Keratinocyte (primary cell): ENCODE results near the gene SERP2. TPM values are rescaled to one million over a fixed set of nuclear protein-coding genes. Genes with fewer than 3 reads are reported as not detected.

Experiments used
- DNase-seq: peaks from one replicate; pipeline ENCODE4 v3.0.0-alpha.2; 2011; ENCODE audit warnings: low read depth, missing footprints, low spot score
- FAIRE-seq: peaks from 2 replicates; lab custom pipeline; 2011; peaks lifted over from hg19 to GRCh38; lab: Jason Lieb, UNC
- H2AFZ ChIP-seq: 2 replicates; pipeline ENCODE4 v1.6.0; 2012; ENCODE audit warnings: low read length, control low read depth, inconsistent platforms; ENCODE audit not compliant: control insufficient read depth
- H3K27ac ChIP-seq: 2 replicates; pipeline ENCODE4 v1.5.1; 2011; ENCODE audit warnings: low read length; ENCODE audit not compliant: control insufficient read depth, insufficient read depth
- H3K27me3 ChIP-seq: 3 replicates; pipeline ENCODE4 v1.6.0; 2011; ENCODE audit warnings: low read length; ENCODE audit not compliant: control insufficient read depth, insufficient read depth; ENCODE audit errors: extremely low read depth
- H3K36me3 ChIP-seq, 2 experiments: 2 replicates in 1 of 2; 3 replicates in 1 of 2; pipeline ENCODE4 v1.5.1; 2011; ENCODE audit warnings: low read length in 2 of 2, mild to moderate bottlenecking in 1 of 2; ENCODE audit not compliant: control insufficient read depth in 2 of 2, insufficient read depth in 2 of 2; ENCODE audit errors: extremely low read depth in 1 of 2
- H3K4me1 ChIP-seq: 3 replicates; pipeline ENCODE4 v1.5.1; 2011; ENCODE audit warnings: low read length; ENCODE audit not compliant: control insufficient read depth, insufficient read depth; ENCODE audit errors: extremely low read depth
- H3K4me2 ChIP-seq: 3 replicates; pipeline ENCODE4 v1.6.0; 2011; ENCODE audit warnings: low read depth, low read length; ENCODE audit not compliant: control insufficient read depth, insufficient read depth; ENCODE audit errors: extremely low read depth
- H3K4me3 ChIP-seq, 3 experiments: fragments of 200-600 bp in 1 of 3; sonication (generic) in 1 of 3; 2 replicates in 2 of 3; 3 replicates in 1 of 3; pipeline ENCODE4 v1.5.1; 2011 to 2016; ENCODE audit warnings: low read length in 3 of 3, mild to moderate bottlenecking in 3 of 3, control low read depth in 2 of 3, inconsistent platforms in 1 of 3, low read depth in 1 of 3, mixed read lengths in 1 of 3, mixed run types in 1 of 3, moderate library complexity in 1 of 3; ENCODE audit not compliant: control insufficient read depth in 2 of 3, insufficient read depth in 2 of 3; ENCODE audit errors: extremely low read depth in 1 of 3
- H3K79me2 ChIP-seq: 2 replicates; pipeline ENCODE4 v1.6.0; 2012; ENCODE audit warnings: low read length; ENCODE audit not compliant: control insufficient read depth, insufficient read depth
- H3K9ac ChIP-seq: 3 replicates; pipeline ENCODE4 v1.6.0; 2011; ENCODE audit warnings: low read length; ENCODE audit not compliant: control insufficient read depth, insufficient read depth; ENCODE audit errors: extremely low read depth
- H3K9me1 ChIP-seq: 3 replicates; pipeline ENCODE4 v1.6.0; 2011; ENCODE audit warnings: low read length; ENCODE audit not compliant: control insufficient read depth, insufficient read depth; ENCODE audit errors: extremely low read depth
- H3K9me3 ChIP-seq: 2 replicates; pipeline ENCODE4 v1.5.1; 2012; ENCODE audit warnings: low read depth, low read length; ENCODE audit not compliant: control insufficient read depth
- H4K20me1 ChIP-seq: 3 replicates; pipeline ENCODE4 v1.6.0; 2011; ENCODE audit warnings: low read length; ENCODE audit not compliant: control insufficient read depth, insufficient read depth; ENCODE audit errors: extremely low read depth
- EZH2 ChIP-seq: IDR thresholded peaks from one replicate; pipeline ENCODE4 v1.6.1; 2012; ENCODE audit warnings: inconsistent platforms, mild to moderate bottlenecking, low read length, moderate library complexity
- dilution Hi-C: fragments of 300-500 bp; cut with MboI; formaldehyde crosslinking; loops from one replicate; pipeline ENCODE4 v1.7.0; 2020; ENCODE audit warnings: low sequenced_read_pairs; ENCODE audit not compliant: extremely low pct_ligation_motif_present
- polyA plus RNA-seq, 5 experiments: library from polyadenylated mRNA; depleted of rRNA in 3 of 5; stranded (reverse) in 3 of 5; stranded (forward) in 1 of 5; unstranded in 1 of 5; fragments of >200 nt; gene quantifications; 1 replicate in 1 of 5; 2 replicates in 3 of 5; 3 replicates in 1 of 5; pipeline versions ENCODE4 v1.2.1 to v1.2.3, GENCODE V29; 2011 to 2012; ENCODE audit warnings: missing spikeins in 2 of 5, low read depth in 1 of 5, low replicate concordance in 1 of 5
- TF ChIP-seq, protein P1 (sequence below), 3 experiments: IDR thresholded peaks in 1 of 3; conservative IDR thresholded peaks in 1 of 3; optimal IDR thresholded peaks in 1 of 3; 2 replicates in 2 of 3; 3 replicates in 1 of 3; pipeline versions ENCODE3 to v1.5.1; 2011; ENCODE audit warnings: low read length in 3 of 3, mild to moderate bottlenecking in 3 of 3, moderate library complexity in 2 of 3, control low read depth in 1 of 3, inconsistent platforms in 1 of 3; ENCODE audit not compliant: insufficient read depth in 2 of 3; ENCODE audit errors: extremely low read depth in 1 of 3

The SERP2 gene
- polyA plus RNA-seq, 1 donor (not counting 4 experiments of a cell fraction or from before 2014, with no cell fraction given): 0.45 TPM

DNA sequence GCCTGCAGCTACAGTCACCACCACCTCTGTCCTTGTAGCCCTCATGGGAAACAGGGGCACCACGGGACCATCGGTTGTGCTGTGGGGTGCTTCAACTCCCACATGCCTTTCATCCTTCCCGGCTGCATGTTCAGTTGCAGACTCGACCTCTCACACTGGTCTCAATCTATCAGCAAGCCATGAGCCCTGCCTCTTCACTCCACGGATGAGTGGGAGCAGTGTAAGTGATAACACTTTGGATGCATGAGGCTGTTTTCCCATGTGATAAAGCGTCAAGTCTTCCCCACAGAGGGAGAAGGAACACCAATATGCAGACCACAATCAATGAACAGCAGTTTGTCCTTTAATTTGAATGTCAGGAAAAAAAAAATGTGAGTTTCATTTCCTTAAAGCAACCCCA, 12.2 kb downstream of the SERP2 start:
- Histone ChIP-seq H3K4me1 (peaks cover 1% of the 10 kb centered on the region), H3K79me2 (no peaks in the 10 kb centered on the region), H3K4me2 (no peak overlapping the region), H2AFZ (no peak overlapping the region), H3K27me3 (no peaks in the 10 kb centered on the region), H3K36me3 (no peaks in the 10 kb centered on the region), H3K4me3 (no peak overlapping the region), H3K9ac (no peak overlapping the region), H3K27ac (no peak overlapping the region), H3K9me3 (no peaks in the 10 kb centered on the region), H3K9me1 (no peaks in the 10 kb centered on the region), H4K20me1 (no peaks in the 10 kb centered on the region)
- DNase-seq (no peak), FAIRE-seq (no peak)
- TF ChIP-seq, protein P1, sequence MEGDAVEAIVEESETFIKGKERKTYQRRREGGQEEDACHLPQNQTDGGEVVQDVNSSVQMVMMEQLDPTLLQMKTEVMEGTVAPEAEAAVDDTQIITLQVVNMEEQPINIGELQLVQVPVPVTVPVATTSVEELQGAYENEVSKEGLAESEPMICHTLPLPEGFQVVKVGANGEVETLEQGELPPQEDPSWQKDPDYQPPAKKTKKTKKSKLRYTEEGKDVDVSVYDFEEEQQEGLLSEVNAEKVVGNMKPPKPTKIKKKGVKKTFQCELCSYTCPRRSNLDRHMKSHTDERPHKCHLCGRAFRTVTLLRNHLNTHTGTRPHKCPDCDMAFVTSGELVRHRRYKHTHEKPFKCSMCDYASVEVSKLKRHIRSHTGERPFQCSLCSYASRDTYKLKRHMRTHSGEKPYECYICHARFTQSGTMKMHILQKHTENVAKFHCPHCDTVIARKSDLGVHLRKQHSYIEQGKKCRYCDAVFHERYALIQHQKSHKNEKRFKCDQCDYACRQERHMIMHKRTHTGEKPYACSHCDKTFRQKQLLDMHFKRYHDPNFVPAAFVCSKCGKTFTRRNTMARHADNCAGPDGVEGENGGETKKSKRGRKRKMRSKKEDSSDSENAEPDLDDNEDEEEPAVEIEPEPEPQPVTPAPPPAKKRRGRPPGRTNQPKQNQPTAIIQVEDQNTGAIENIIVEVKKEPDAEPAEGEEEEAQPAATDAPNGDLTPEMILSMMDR (optimal IDR thresholded peaks at IDR 0.05 in 1 of 3, IDR thresholded peaks at IDR 0.05 in 1 of 3, conservative IDR thresholded peaks at IDR 0.05 in 1 of 3; ENCODE audit: extremely low read depth in 1 of 3, insufficient read depth in 2 of 3, low read length in 3 of 3): no peak
- TF ChIP-seq EZH2: no peak
- dilution Hi-C loops: no loop called here

GRCh38 chr13:44386913-44387556, 13.4 kb downstream of the SERP2 start:
- Histone ChIP-seq H3K4me2 (no peak overlapping the region), H3K4me1 (no peaks in the 10 kb centered on the region), H3K9ac (no peak overlapping the region), H3K27me3 (no peaks in the 10 kb centered on the region), H3K36me3 (no peaks in the 10 kb centered on the region), H3K4me3 (no peak overlapping the region), H3K27ac (no peak overlapping the region), H3K9me3 (no peaks in the 10 kb centered on the region), H4K20me1 (no peaks in the 10 kb centered on the region), H3K9me1 (no peaks in the 10 kb centered on the region), H3K79me2 (no peaks in the 10 kb centered on the region), H2AFZ (no peak overlapping the region)
- dilution Hi-C loops: no loop called here
- no peak for DNase-seq
- TF ChIP-seq EZH2: no peak
- TF ChIP-seq, protein P1 (optimal IDR thresholded peaks at IDR 0.05 in 1 of 3, IDR thresholded peaks at IDR 0.05 in 1 of 3, conservative IDR thresholded peaks at IDR 0.05 in 1 of 3; ENCODE audit: extremely low read depth in 1 of 3, insufficient read depth in 2 of 3, low read length in 3 of 3): no peak
- no peak for FAIRE-seq
